Vein endothelial cell (primary cell): ENCODE data around the gene SIGLEC14. TPM values are rescaled to one million over a fixed set of nuclear protein-coding genes. Genes with fewer than 3 reads are reported as not detected.

Experiments
- small RNA-seq: library from RNA; depleted of rRNA; stranded (forward); fragments of <200 nt; gene quantifications from one replicate; pipeline ENCODE3, GENCODE V24; 2012
- total RNA-seq: library from RNA; depleted of rRNA; stranded (reverse); fragments of >200 nt; gene quantifications from 2 replicates; pipeline ENCODE4 v1.2.3, GENCODE V29; 2012

The SIGLEC14 gene, protein sequence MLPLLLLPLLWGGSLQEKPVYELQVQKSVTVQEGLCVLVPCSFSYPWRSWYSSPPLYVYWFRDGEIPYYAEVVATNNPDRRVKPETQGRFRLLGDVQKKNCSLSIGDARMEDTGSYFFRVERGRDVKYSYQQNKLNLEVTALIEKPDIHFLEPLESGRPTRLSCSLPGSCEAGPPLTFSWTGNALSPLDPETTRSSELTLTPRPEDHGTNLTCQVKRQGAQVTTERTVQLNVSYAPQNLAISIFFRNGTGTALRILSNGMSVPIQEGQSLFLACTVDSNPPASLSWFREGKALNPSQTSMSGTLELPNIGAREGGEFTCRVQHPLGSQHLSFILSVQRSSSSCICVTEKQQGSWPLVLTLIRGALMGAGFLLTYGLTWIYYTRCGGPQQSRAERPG
- total RNA-seq = 0.29 and 0.33 TPM in 2 replicates

DNA sequence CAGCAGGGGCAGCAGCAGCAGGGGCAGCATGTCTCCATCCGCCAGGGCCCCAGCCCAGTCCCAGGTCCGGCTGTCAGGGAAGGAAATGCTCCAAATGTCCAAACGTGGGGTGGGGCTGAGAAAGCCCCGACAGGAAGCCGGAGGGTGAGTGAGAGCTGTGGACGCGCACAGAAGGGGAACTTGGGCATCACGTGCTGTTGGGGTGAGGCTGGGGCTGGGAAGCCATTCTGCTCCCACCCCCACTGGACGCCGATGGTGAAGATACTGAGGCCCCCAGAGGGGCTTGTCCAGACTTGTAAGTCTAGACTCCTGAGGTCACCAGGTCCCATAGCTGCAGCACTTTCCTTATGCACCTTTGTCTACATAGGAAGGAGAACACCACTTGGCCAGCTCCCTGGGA, at the start of gene SIGLEC14:
SIGLEC14 (minus strand) TSS at position 96 of the 400 bp plus-strand sequence; CDS start at position 30, 66 bp downstream.

DNA sequence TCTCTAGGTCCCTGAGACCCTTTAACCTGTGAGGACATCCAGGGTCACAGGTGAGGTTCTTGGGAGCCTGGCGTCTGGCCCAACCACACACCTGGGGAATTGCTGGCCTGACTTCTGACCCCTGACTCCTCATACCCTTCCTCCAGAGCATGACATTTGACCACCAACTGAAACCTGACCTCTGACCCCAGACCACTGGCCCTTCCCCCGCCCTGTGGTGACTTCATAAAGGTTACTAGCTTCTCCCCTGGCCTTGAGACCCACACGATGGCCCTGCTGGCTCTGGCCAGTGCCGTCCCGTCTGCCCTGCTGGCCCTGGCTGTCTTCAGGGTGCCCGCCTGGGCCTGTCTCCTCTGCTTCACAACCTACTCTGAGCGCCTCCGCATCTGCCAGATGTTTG, 46.6 kb upstream of the SIGLEC14 start, which contains the start of gene SPACA6:
SPACA6 (plus strand) TSS at position 71 of the 400 bp plus-strand sequence; CDS start at position 268, 197 bp downstream.

DNA sequence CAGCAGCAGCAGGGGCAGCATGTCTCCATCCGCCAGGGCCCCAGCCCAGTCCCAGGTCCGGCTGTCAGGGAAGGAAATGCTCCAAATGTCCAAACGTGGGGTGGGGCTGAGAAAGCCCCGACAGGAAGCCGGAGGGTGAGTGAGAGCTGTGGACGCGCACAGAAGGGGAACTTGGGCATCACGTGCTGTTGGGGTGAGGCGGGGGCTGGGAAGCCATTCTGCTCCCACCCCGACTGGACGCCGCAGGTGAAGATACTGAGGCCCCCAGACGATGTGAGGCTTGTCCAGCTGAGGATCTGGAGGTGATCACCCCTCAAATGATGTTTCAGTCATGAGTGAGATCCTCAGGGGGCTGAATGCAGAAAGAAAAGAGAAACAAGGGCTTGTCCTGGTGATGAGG, 16.3 kb downstream of the SIGLEC14 start, which contains the start of gene SIGLEC5:
SIGLEC5 (minus strand) TSS at position 87 of the 400 bp plus-strand sequence; CDS start at position 21, 66 bp downstream.

Small RNA genes lying within 50 kb of the gene (small RNA-seq; reads per million reads assigned to genes)
- gene AC018755.2 = not detected
- not detected for gene MIR125A
- 0.98 reads per million, percentile 58 among the genes with 10 or more reads in this experiment for gene MIR99B
- not detected for gene MIRLET7E

Other genes with a start within 250 kb of the SIGLEC14 start
- gene SIGLEC10, start 229.2 kb downstream of the SIGLEC14 start, total RNA-seq = not detected in 2 replicates
- not detected in 2 replicates for gene SIGLEC8, start 188.4 kb downstream of the SIGLEC14 start, total RNA-seq
- gene CEACAM18, start 168.3 kb downstream of the SIGLEC14 start, total RNA-seq = not detected in 2 replicates
- gene SIGLEC12, start 145.0 kb downstream of the SIGLEC14 start, total RNA-seq = not detected in 2 replicates
- not detected in 2 replicates for gene SIGLEC6, start 115.2 kb downstream of the SIGLEC14 start, total RNA-seq
- 11.0 and 17.0 TPM in 2 replicates for gene ZNF175, start 75.5 kb downstream of the SIGLEC14 start, total RNA-seq
- under 0.01 TPM in 1 of 2 replicates, not detected in the other for gene SIGLEC5, start 16.4 kb downstream of the SIGLEC14 start, total RNA-seq
- gene SPACA6, start 46.5 kb upstream of the SIGLEC14 start, total RNA-seq = 5.6 and 7.8 TPM in 2 replicates
- not detected in 2 replicates for gene HAS1, start 77.2 kb upstream of the SIGLEC14 start, total RNA-seq
- gene FPR1, start 105.1 kb upstream of the SIGLEC14 start, total RNA-seq = not detected in 2 replicates
- gene FPR2, start 114.4 kb upstream of the SIGLEC14 start, total RNA-seq = not detected in 2 replicates
- under 0.01 and 0.10 TPM in 2 replicates for gene FPR3, start 148.3 kb upstream of the SIGLEC14 start, total RNA-seq
- gene ZNF577, start 241.1 kb upstream of the SIGLEC14 start, total RNA-seq = 4.9 and 5.3 TPM in 2 replicates